Measurements from ENCODE around the gene VAT1. TPM values are rescaled to one million over a fixed set of nuclear protein-coding genes. Genes with fewer than 3 reads are reported as not detected.

The VAT1 gene
- total and polyA plus RNA-seq, 9 of the 15 experiments (the other 6 are each of a cell fraction or from before 2014, with no cell fraction given), result 29.4 to 153 (median 66.7) TPM

DNA sequence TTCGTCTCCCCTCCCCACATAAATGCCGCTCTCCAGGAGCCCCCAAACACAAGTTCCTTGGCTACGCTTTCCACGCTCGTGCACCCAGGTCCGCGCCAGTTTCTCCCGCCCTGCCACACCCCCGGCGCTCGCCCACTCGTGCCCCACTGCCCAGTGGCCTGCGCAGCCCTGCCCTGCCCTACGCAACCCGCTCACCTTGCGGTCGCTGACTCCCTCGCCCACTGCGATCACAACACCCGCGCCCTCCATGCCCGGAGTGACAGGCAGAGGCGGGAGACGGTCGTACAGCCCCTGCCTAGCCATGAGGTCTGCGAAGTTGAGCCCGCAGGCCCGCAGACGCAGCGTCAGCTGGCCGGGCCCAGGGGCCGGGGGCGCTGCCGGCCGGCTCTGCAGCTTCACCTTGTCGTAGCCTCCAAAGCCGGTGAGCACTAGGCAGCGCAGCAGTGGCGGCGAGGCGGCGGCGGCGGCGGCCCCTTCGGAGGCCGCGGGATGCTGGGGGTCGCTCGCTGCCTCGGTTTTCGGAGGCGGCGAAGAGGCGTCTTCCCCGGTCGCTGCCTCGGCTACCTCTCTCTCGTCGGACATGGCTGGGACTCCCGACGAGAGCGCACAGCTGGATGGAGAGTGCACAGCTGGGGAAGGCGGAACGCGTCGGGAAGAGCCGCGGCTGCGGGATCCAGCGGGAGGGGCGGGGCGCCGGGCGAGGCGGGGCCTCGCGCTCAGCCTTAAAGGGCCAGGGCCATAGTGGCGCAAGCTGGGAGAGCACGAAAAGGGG, at the start of gene VAT1 (continued):
- TF ChIP-seq ZNF282 (CRISPR knock-in tag; IDR thresholded peaks at IDR 0.05) (no peak; the same call in 1 of the 2 replicates), TRIM24 (IDR thresholded peaks at IDR 0.05) (no peak), NFE2 (IDR thresholded peaks at IDR 0.05; ENCODE audit: low read depth) (no peak), MED1 (CRISPR knock-in tag; IDR thresholded peaks at IDR 0.05; ENCODE audit: borderline replicate concordance) (no peak), PHB2 (IDR thresholded peaks at IDR 0.05; ENCODE audit: low read depth) (no peak), HIVEP1 (CRISPR knock-in tag; IDR thresholded peaks at IDR 0.05) (no peak), HDAC6 (IDR thresholded peaks at IDR 0.05; ENCODE audit: low read depth, low read length) (no peak), HDAC3 (IDR thresholded peaks at IDR 0.05; ENCODE audit: borderline replicate concordance, partially characterized antibody) (no peak), PHF21A (IDR thresholded peaks at IDR 0.05; ENCODE audit: borderline replicate concordance, low read depth) (no peak), ZNF184 (CRISPR knock-in tag; IDR thresholded peaks at IDR 0.05) (no peak; the same call in 1 of the 2 replicates), HSF4 (CRISPR knock-in tag; IDR thresholded peaks at IDR 0.05; ENCODE audit: borderline replicate concordance) (no peak), BCOR (IDR thresholded peaks at IDR 0.05) (no peak), ZNF75A (CRISPR knock-in tag; IDR thresholded peaks at IDR 0.05) (no peak), KDM2B (CRISPR knock-in tag; IDR thresholded peaks at IDR 0.05) (no peak), TFAM (CRISPR knock-in tag; conservative IDR thresholded peaks at IDR 0.05) (no peak)
- TF ChIP-seq, protein P1, sequence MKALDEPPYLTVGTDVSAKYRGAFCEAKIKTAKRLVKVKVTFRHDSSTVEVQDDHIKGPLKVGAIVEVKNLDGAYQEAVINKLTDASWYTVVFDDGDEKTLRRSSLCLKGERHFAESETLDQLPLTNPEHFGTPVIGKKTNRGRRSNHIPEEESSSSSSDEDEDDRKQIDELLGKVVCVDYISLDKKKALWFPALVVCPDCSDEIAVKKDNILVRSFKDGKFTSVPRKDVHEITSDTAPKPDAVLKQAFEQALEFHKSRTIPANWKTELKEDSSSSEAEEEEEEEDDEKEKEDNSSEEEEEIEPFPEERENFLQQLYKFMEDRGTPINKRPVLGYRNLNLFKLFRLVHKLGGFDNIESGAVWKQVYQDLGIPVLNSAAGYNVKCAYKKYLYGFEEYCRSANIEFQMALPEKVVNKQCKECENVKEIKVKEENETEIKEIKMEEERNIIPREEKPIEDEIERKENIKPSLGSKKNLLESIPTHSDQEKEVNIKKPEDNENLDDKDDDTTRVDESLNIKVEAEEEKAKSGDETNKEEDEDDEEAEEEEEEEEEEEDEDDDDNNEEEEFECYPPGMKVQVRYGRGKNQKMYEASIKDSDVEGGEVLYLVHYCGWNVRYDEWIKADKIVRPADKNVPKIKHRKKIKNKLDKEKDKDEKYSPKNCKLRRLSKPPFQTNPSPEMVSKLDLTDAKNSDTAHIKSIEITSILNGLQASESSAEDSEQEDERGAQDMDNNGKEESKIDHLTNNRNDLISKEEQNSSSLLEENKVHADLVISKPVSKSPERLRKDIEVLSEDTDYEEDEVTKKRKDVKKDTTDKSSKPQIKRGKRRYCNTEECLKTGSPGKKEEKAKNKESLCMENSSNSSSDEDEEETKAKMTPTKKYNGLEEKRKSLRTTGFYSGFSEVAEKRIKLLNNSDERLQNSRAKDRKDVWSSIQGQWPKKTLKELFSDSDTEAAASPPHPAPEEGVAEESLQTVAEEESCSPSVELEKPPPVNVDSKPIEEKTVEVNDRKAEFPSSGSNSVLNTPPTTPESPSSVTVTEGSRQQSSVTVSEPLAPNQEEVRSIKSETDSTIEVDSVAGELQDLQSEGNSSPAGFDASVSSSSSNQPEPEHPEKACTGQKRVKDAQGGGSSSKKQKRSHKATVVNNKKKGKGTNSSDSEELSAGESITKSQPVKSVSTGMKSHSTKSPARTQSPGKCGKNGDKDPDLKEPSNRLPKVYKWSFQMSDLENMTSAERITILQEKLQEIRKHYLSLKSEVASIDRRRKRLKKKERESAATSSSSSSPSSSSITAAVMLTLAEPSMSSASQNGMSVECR (CRISPR knock-in tag; IDR thresholded peaks at IDR 0.05), result peak; percentile 95
- TF ChIP-seq, protein P2, sequence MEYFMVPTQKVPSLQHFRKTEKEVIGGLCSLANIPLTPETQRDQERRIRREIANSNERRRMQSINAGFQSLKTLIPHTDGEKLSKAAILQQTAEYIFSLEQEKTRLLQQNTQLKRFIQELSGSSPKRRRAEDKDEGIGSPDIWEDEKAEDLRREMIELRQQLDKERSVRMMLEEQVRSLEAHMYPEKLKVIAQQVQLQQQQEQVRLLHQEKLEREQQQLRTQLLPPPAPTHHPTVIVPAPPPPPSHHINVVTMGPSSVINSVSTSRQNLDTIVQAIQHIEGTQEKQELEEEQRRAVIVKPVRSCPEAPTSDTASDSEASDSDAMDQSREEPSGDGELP (CRISPR knock-in tag; IDR thresholded peaks at IDR 0.05; ENCODE audit: borderline replicate concordance), result peak; percentile 97
- TF ChIP-seq, protein P3, sequence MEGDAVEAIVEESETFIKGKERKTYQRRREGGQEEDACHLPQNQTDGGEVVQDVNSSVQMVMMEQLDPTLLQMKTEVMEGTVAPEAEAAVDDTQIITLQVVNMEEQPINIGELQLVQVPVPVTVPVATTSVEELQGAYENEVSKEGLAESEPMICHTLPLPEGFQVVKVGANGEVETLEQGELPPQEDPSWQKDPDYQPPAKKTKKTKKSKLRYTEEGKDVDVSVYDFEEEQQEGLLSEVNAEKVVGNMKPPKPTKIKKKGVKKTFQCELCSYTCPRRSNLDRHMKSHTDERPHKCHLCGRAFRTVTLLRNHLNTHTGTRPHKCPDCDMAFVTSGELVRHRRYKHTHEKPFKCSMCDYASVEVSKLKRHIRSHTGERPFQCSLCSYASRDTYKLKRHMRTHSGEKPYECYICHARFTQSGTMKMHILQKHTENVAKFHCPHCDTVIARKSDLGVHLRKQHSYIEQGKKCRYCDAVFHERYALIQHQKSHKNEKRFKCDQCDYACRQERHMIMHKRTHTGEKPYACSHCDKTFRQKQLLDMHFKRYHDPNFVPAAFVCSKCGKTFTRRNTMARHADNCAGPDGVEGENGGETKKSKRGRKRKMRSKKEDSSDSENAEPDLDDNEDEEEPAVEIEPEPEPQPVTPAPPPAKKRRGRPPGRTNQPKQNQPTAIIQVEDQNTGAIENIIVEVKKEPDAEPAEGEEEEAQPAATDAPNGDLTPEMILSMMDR (IDR thresholded peaks at IDR 0.05 in 2 of 3, conservative IDR thresholded peaks at IDR 0.05 in 1 of 3; ENCODE audit: insufficient read depth in 2 of 3, low read depth in 1 of 3, low read length in 3 of 3), result no peak
- TF ChIP-seq, protein P4, sequence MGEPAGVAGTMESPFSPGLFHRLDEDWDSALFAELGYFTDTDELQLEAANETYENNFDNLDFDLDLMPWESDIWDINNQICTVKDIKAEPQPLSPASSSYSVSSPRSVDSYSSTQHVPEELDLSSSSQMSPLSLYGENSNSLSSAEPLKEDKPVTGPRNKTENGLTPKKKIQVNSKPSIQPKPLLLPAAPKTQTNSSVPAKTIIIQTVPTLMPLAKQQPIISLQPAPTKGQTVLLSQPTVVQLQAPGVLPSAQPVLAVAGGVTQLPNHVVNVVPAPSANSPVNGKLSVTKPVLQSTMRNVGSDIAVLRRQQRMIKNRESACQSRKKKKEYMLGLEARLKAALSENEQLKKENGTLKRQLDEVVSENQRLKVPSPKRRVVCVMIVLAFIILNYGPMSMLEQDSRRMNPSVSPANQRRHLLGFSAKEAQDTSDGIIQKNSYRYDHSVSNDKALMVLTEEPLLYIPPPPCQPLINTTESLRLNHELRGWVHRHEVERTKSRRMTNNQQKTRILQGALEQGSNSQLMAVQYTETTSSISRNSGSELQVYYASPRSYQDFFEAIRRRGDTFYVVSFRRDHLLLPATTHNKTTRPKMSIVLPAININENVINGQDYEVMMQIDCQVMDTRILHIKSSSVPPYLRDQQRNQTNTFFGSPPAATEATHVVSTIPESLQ (CRISPR knock-in tag; IDR thresholded peaks at IDR 0.05), result peak; percentile 52; the same call in 1 of the 2 replicates

All from K562 (cell line).